Measurements from ENCODE around the gene TRIOBP. TPM values are rescaled to one million over a fixed set of nuclear protein-coding genes. Genes with fewer than 3 reads are reported as not detected.

TRIOBP gene
- total and polyA plus RNA-seq, 2 of the 4 experiments (the other 2 are of a cell fraction) = 46.4 to 69.8 TPM

DNA sequence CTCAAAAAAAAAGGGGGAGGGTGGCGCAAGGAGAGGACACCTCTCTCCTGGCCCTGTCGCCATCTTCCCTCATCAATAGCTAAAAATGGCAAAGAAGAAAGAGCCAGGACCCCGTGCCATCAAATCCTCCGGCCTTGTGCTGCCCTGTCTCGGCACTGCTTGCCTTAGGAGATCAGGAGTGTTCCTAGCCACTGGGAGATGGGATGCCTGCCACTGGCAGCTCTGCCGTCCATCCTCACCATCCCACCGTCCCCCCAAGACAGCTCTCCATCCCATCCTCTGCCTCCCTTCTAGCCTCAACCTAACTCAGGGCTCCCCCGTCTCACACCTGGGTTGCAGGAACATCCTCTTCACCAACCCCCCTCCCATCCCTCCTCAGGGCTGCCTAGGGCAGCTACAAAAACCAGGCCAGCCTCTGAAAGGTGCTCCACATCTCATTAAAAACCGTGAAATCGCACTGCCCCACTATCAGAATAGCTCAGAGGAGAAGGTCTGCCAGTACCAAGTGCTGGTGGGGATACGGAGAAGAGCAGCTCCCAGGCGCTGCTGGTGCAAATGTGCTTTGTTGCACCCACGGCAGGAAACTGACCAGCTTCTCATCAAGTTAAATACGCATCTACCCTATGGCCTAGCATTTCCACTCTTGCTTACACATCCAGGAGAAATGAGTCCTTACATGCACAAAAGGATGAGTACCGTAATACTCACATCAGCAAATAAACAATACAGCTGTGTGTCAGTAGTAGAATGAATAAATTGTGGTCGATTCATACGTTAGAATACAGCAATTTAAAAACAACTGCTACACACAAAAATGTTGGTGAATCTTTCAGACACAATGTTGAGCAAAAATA lies 79.2 kb downstream of the TRIOBP start (continued):
- TF ChIP-seq RAD21 (IDR thresholded peaks at IDR 0.05; ENCODE audit: low read length) (peak; percentile 11; the same call in 1 of the 2 replicates), CEBPB (IDR thresholded peaks at IDR 0.05; ENCODE audit: low read depth, low read length) (peak; percentile 63), SMC3 (IDR thresholded peaks at IDR 0.05; ENCODE audit: low read depth, low read length) (no peak)

DNA sequence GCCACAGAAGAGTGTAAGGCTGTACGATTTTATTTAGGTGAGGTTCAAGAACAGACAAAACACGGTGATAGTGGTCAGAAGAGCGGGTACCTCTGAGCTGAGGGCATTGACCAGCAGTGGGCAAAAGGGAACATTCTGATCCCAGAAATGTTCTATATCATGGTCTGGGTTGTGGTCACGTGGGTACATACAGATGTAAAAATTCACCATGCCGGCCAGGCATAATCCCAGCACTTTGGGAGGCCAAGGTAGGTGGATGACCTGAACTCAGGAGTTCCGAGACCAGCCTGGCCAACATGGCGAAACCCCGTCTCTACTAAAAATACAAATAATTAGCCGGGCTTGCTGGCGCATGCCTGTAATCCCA lies 79.8 kb downstream of the TRIOBP start:
- H3K4me1 ChIP-seq (ENCODE audit: control insufficient read depth, insufficient read depth, low read length) = peaks cover 19% of the 10 kb centered on the region
- H3K9me1 ChIP-seq (ENCODE audit: insufficient read depth, low read length) = peaks cover 31% of the 10 kb centered on the region
- BruUV-seq (replicated peaks) = no TSS peak
- H3K4ac ChIP-seq (ENCODE audit: low read depth, low read length) = peak overlapping the region; percentile 92
- peak overlapping the region; percentile 95; the same call in 1 of the 2 replicates for H3K23ac ChIP-seq (ENCODE audit: low read depth, low read length)
- peak overlapping the region; percentile 55 for H3K4me2 ChIP-seq (ENCODE audit: low read depth, low read length)
- in situ Hi-C loops (cut with MboI; ENCODE audit: low sequenced_read_pairs) (no loop called here), dilution Hi-C loops (cut with HindIII; ENCODE audit: low sequenced_read_pairs, unreplicated experiment) (no loop called here), intact Hi-C loops (cut with micrococcal nuclease) (no loop called here)
- H3K9me3 ChIP-seq (ENCODE audit: control insufficient read depth, insufficient read depth, low read length) = no peaks in the 10 kb centered on the region
- CTCF ChIA-PET = interaction anchor here (1.5 kb wide), 1 partner anchor 115 kb away, joined by 4 read pairs; no protein-coding TSS in a partner anchor
- ATAC-seq (ENCODE audit: low read depth) = no peak
- H3K9ac ChIP-seq (ENCODE audit: low read depth, low read length) = no peak overlapping the region; the same call in 1 of the 2 replicates
- H2AK5ac ChIP-seq (ENCODE audit: low read depth, low read length) = peak overlapping the region; percentile 94
- no peaks in the 10 kb centered on the region for H3K27me3 ChIP-seq (ENCODE audit: control insufficient read depth, insufficient read depth, low read length)
- H3K18ac ChIP-seq (ENCODE audit: low read depth, low read length) = peak overlapping the region; percentile 81
- H3K36me3 ChIP-seq (ENCODE audit: control insufficient read depth, insufficient read depth, low read length) = peaks cover 28% of the 10 kb centered on the region
- H3K14ac ChIP-seq (replicated peaks; ENCODE audit: low read depth, low read length) = peak overlapping the region; percentile 93
- peak overlapping the region; percentile 24 to 88 for H4K8ac ChIP-seq (ENCODE audit: low read depth in 2 of 2, low read length in 2 of 2)
- H3K56ac ChIP-seq (ENCODE audit: extremely low read depth, insufficient read depth, low read length) = peak overlapping the region; percentile 87
- peak overlapping the region; percentile 90 for H2AK9ac ChIP-seq (replicated peaks; ENCODE audit: low read depth, low read length, poor library complexity)
- H3K79me1 ChIP-seq (ENCODE audit: low read depth in 1 of 2, low read length in 2 of 2) = peaks cover 0 to 41% of the 10 kb centered on the region in 2 experiments; a peak in 2 of 4 replicates
- H3K27ac ChIP-seq (ENCODE audit: insufficient read depth, low read length) = peak overlapping the region; percentile 78
- WGBS, 2 experiments (ENCODE audit: extremely low coverage in 2 of 2, insufficient read length in 1 of 2) = no CpG with 5 or more reads among the region's 10 CpGs
- peaks cover 13% of the 10 kb centered on the region for H4K20me1 ChIP-seq (ENCODE audit: insufficient read depth, low read length)
- peak overlapping the region; percentile 71; the same call in 1 of the 3 replicates for H2BK15ac ChIP-seq (ENCODE audit: low read depth, low read length)
- no peak for DNase-seq
- H2AFZ ChIP-seq (replicated peaks; ENCODE audit: low read length, poor library complexity) = peak overlapping the region; percentile 57
- H2BK120ac ChIP-seq (ENCODE audit: low read depth, low read length) = peak overlapping the region; percentile 91
- peak overlapping the region; percentile 40; the same call in 1 of the 2 replicates for H4K5ac ChIP-seq (ENCODE audit: low read depth, low read length)
- H4K91ac ChIP-seq (ENCODE audit: insufficient read depth, low read depth, low read length) = peak overlapping the region; percentile 84
- peak overlapping the region; percentile 97 for H2BK5ac ChIP-seq (ENCODE audit: low read depth, low read length, poor library complexity, severe bottlenecking)
- POLR2A ChIA-PET (ENCODE audit: unreplicated experiment) = interaction anchor here (0.7 kb wide), 1 partner anchor 109 kb away, joined by 15 read pairs; no protein-coding TSS in a partner anchor
- H2BK20ac ChIP-seq (ENCODE audit: low read depth, low read length) = peak overlapping the region; percentile 94
- no peak overlapping the region for H3K4me3 ChIP-seq (ENCODE audit: insufficient read depth, low read depth, low read length)
- TF ChIP-seq, protein P1, sequence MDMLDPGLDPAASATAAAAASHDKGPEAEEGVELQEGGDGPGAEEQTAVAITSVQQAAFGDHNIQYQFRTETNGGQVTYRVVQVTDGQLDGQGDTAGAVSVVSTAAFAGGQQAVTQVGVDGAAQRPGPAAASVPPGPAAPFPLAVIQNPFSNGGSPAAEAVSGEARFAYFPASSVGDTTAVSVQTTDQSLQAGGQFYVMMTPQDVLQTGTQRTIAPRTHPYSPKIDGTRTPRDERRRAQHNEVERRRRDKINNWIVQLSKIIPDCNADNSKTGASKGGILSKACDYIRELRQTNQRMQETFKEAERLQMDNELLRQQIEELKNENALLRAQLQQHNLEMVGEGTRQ (IDR thresholded peaks at IDR 0.05; ENCODE audit: low read depth, low read length) = peak; percentile 78
- TF ChIP-seq RCOR1 (IDR thresholded peaks at IDR 0.05; ENCODE audit: insufficient replicate concordance, low read length) = no peak
- 0 out of 2 replicates have a peak, but pooled peaks have one; percentile 12 for TF ChIP-seq POLR2A (IDR thresholded peaks at IDR 0.05; ENCODE audit: low read depth, low read length)
- TF ChIP-seq RAD21 (IDR thresholded peaks at IDR 0.05; ENCODE audit: low read length) = no peak
- no peak for TF ChIP-seq CHD1 (IDR thresholded peaks at IDR 0.05; ENCODE audit: low read depth, low read length)
- TF ChIP-seq, protein P2, sequence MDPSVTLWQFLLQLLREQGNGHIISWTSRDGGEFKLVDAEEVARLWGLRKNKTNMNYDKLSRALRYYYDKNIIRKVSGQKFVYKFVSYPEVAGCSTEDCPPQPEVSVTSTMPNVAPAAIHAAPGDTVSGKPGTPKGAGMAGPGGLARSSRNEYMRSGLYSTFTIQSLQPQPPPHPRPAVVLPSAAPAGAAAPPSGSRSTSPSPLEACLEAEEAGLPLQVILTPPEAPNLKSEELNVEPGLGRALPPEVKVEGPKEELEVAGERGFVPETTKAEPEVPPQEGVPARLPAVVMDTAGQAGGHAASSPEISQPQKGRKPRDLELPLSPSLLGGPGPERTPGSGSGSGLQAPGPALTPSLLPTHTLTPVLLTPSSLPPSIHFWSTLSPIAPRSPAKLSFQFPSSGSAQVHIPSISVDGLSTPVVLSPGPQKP (IDR thresholded peaks at IDR 0.05; ENCODE audit: borderline replicate concordance, low read depth, low read length) = no peak
- TF ChIP-seq, protein P3, sequence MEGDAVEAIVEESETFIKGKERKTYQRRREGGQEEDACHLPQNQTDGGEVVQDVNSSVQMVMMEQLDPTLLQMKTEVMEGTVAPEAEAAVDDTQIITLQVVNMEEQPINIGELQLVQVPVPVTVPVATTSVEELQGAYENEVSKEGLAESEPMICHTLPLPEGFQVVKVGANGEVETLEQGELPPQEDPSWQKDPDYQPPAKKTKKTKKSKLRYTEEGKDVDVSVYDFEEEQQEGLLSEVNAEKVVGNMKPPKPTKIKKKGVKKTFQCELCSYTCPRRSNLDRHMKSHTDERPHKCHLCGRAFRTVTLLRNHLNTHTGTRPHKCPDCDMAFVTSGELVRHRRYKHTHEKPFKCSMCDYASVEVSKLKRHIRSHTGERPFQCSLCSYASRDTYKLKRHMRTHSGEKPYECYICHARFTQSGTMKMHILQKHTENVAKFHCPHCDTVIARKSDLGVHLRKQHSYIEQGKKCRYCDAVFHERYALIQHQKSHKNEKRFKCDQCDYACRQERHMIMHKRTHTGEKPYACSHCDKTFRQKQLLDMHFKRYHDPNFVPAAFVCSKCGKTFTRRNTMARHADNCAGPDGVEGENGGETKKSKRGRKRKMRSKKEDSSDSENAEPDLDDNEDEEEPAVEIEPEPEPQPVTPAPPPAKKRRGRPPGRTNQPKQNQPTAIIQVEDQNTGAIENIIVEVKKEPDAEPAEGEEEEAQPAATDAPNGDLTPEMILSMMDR (conservative IDR thresholded peaks at IDR 0.05; ENCODE audit: low read depth, low read length) = no peak
- TF ChIP-seq MAFK (IDR thresholded peaks at IDR 0.05; ENCODE audit: low read depth, low read length) = no peak
- no peak for TF ChIP-seq RFX5 (IDR thresholded peaks at IDR 0.05; ENCODE audit: low read depth, low read length)
- TF ChIP-seq CEBPB (IDR thresholded peaks at IDR 0.05; ENCODE audit: low read depth, low read length) = no peak

All from IMR-90 (cell line).